Retinal pigment epithelial cell (primary cell): ENCODE results near the gene TENM3.
A peak's percentile ranks its signal among the peaks of the same experiment; 100 is the strongest.

Source experiments
- DNase-seq: peaks from one replicate; pipeline ENCODE4 v3.0.0-alpha.2; 2010; ENCODE audit warnings: low read depth
- H3K4me3 ChIP-seq: 2 replicates; pipeline ENCODE4 v1.5.1; 2011; ENCODE audit warnings: mild to moderate bottlenecking, low read length, control low read depth, moderate library complexity
- CTCF ChIP-seq: conservative IDR thresholded peaks from 2 replicates; pipeline ENCODE4 v1.5.1; 2011; ENCODE audit warnings: low read depth, low read length, control low read depth, inconsistent platforms

Gene TENM3

GRCh38 chr4:182697094-182697493 is 453.9 kb downstream of the TENM3 start:
- H3K4me3 ChIP-seq, result no peak overlapping the region
- no peak for TF ChIP-seq CTCF
- peak; percentile 76 for DNase-seq

GRCh38 chr4:182698212-182698611 is 455.0 kb downstream of the TENM3 start:
- no peak for TF ChIP-seq CTCF

GRCh38 chr4:182699201-182699600 is 456.0 kb downstream of the TENM3 start:
- TF ChIP-seq CTCF, result no peak
- no peak overlapping the region for H3K4me3 ChIP-seq
- DNase-seq, result no peak

More at GRCh38 chr4:182698212-182698611, 455.0 kb downstream of the TENM3 start:
- H3K4me3 ChIP-seq, result no peak overlapping the region
- no peak for DNase-seq

GRCh38 chr4:182699795-182700194 is 456.6 kb downstream of the TENM3 start:
- no peak for DNase-seq
- H3K4me3 ChIP-seq, result no peak overlapping the region
- TF ChIP-seq CTCF, result no peak

- no peak for DNase-seq
- no peak for TF ChIP-seq CTCF
These were observed 457.4 kb downstream of the TENM3 start for GRCh38 chr4:182700362-182701160.

GRCh38 chr4:182704077-182704476 is 460.9 kb downstream of the TENM3 start:
- no peak overlapping the region for H3K4me3 ChIP-seq
- no peak for TF ChIP-seq CTCF
- DNase-seq, result no peak

More at GRCh38 chr4:182700362-182701160, 457.4 kb downstream of the TENM3 start:
- H3K4me3 ChIP-seq, result no peak overlapping the region

- H3K4me3 ChIP-seq, result no peak overlapping the region
- peak; percentile 21 for DNase-seq
- no peak for TF ChIP-seq CTCF
These were observed 461.7 kb downstream of the TENM3 start for GRCh38 chr4:182704948-182705347.
